ENCODE measurements around the gene IRF3.

The IRF3 gene

DNA sequence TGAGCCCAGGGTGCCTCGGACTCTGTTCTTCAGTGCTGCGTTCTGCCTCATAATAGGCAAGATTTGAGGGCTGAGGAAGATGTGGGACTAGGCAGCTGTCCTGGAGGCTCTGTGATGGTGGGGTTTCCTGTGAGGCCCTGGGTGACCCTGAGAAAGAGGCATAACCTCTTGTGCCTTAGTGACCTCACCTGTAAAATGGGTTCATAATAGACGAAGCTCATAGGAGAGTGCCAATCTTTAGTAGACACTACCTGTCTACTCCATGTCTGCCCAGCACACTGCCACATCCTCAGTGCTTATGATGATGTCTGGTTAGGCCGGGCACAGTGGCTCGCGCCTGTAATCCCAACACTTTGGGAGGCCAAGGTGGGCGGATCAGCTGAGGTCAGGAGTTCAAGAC, 49.1 kb downstream of the IRF3 start:
- Mint-ChIP-seq H3K27ac (no peak overlapping the region), H3K27me3 (ENCODE audit: low read depth, poor library complexity) (no peaks in the 10 kb centered on the region), H3K4me3 (no peak overlapping the region), H3K9me3 (no peaks in the 10 kb centered on the region), H3K36me3 (ENCODE audit: low read depth) (peaks cover 53% of the 10 kb centered on the region), H3K4me1 (no peaks in the 10 kb centered on the region)
- TF ChIP-seq, protein P1, sequence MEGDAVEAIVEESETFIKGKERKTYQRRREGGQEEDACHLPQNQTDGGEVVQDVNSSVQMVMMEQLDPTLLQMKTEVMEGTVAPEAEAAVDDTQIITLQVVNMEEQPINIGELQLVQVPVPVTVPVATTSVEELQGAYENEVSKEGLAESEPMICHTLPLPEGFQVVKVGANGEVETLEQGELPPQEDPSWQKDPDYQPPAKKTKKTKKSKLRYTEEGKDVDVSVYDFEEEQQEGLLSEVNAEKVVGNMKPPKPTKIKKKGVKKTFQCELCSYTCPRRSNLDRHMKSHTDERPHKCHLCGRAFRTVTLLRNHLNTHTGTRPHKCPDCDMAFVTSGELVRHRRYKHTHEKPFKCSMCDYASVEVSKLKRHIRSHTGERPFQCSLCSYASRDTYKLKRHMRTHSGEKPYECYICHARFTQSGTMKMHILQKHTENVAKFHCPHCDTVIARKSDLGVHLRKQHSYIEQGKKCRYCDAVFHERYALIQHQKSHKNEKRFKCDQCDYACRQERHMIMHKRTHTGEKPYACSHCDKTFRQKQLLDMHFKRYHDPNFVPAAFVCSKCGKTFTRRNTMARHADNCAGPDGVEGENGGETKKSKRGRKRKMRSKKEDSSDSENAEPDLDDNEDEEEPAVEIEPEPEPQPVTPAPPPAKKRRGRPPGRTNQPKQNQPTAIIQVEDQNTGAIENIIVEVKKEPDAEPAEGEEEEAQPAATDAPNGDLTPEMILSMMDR (IDR thresholded peaks at IDR 0.05), result no peak
- no peak for DNase-seq

- Mint-ChIP-seq H3K36me3 (ENCODE audit: low read depth) (peaks cover 53% of the 10 kb centered on the region), H3K27ac (no peak overlapping the region)
Observed at GRCh38 chr19:49615861-49616260, 49.8 kb downstream of the IRF3 start.

DNA sequence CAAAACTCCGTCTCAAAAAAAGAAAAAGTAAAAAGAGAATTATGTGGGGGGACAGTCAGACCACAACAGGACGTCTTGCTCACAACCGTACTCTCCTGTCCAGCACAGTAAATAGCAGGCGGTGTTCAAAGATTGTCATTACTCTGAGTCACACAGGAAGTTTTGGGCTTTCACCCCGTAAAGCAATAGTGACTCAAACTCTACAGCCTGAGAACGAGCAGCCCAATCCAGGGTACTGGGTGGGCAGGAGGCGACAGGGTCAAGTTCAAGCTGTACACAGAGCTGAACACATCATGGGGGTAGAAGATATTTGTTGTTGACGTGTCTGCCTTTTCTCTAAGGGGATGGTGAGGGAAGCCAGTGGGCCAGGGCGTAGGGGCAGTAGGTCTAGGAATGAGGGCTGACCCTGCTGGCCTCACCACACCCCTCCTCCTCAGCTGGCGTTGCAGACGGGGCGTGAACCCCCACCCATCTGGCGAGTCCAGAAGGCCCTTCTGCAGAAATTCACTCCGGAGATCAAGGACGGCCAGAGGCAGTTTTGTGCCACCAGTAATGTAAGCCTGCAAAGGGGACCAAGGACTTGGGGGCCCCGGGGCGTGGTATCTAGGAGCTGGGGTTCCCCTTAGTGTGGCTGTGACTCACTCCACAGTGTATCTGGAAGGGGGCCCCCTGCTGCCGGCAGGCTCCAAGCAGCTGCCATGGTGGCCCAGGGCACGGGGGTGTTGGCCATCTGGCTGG, 51.4 kb downstream of the IRF3 start:
- no peak for DNase-seq
- Mint-ChIP-seq H3K9me3 (no peaks in the 10 kb centered on the region), H3K36me3 (ENCODE audit: low read depth) (peaks cover 62% of the 10 kb centered on the region), H3K4me3 (no peak overlapping the region), H3K27ac (peak overlapping the region; percentile 90), H3K27me3 (ENCODE audit: low read depth, poor library complexity) (no peaks in the 10 kb centered on the region), H3K4me1 (no peaks in the 10 kb centered on the region)
- TF ChIP-seq, protein P1 (IDR thresholded peaks at IDR 0.05), result no peak

More at GRCh38 chr19:49615861-49616260, 49.8 kb downstream of the IRF3 start:
- Mint-ChIP-seq H3K4me3 (no peak overlapping the region), H3K9me3 (no peaks in the 10 kb centered on the region), H3K4me1 (no peaks in the 10 kb centered on the region), H3K27me3 (ENCODE audit: low read depth, poor library complexity) (no peaks in the 10 kb centered on the region)
- DNase-seq, result no peak
- TF ChIP-seq, protein P1 (IDR thresholded peaks at IDR 0.05), result no peak

DNA sequence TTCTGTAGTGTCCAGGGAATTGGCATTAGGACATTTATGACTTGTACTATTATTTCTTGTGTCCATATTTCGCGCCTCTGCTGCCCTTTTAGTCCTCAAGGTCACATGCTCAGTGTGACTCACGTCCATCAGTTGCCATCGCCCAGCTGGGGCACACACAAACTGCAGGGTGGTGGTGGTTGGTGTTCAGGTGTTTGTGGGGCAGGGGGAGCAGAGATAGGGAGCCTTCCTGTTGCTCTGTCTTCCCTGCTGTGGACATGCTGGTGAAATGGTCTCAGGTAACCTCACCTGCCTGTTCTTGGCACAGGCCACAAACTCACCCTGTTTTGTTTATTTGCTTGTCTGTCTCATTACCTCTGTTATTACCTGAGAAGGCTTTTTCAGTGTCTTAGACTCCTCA, 52.3 kb downstream of the IRF3 start:
- peaks cover 62% of the 10 kb centered on the region for H3K36me3 Mint-ChIP-seq (ENCODE audit: low read depth)
- H3K9me3 Mint-ChIP-seq, result no peaks in the 10 kb centered on the region
- no peaks in the 10 kb centered on the region for H3K27me3 Mint-ChIP-seq (ENCODE audit: low read depth, poor library complexity)
- DNase-seq, result no peak
- peak overlapping the region; percentile 72 for H3K27ac Mint-ChIP-seq
- TF ChIP-seq, protein P1 (IDR thresholded peaks at IDR 0.05), result no peak
- no peaks in the 10 kb centered on the region for H3K4me1 Mint-ChIP-seq
- no peak overlapping the region for H3K4me3 Mint-ChIP-seq
